HG03378 (cell line): ENCODE measurements around the gene SCRT2.

ENCODE experiments used
- ATAC-seq: cut with Tn5 transposase; IDR thresholded peaks from one replicate; pipeline ENCODE4 v1.9.1; 2021; ENCODE audit warnings: mild to moderate bottlenecking, moderate library complexity; ENCODE audit not compliant: unreplicated experiment

SCRT2 gene

GRCh38 chr20:635028-635892 lies 40.3 kb downstream of the SCRT2 start:
- ATAC-seq = no peak

GRCh38 chr20:634148-634925 lies 41.3 kb downstream of the SCRT2 start:
- no peak for ATAC-seq

DNA sequence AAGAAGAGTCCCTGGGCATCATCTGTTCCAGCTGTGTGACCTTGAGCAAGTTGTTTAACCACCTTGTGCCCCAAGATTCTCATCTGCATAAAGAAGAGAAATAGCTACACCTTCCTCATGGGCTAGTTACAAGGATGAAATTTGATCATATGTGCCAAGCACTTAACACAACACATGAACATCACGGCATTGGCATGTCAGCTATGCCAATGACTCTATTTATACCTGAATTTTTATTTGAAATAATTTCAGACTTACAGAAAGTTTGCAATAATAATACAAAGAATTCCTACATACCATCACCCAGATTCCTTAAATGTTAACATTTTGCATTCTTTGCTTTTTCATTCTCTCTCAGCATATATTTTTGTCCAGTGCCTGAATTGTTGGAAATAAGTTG lies 44.5 kb downstream of the SCRT2 start:
- ATAC-seq = no peak

GRCh38 chr20:626579-626978 lies 49.0 kb downstream of the SCRT2 start:
- ATAC-seq = no peak

DNA sequence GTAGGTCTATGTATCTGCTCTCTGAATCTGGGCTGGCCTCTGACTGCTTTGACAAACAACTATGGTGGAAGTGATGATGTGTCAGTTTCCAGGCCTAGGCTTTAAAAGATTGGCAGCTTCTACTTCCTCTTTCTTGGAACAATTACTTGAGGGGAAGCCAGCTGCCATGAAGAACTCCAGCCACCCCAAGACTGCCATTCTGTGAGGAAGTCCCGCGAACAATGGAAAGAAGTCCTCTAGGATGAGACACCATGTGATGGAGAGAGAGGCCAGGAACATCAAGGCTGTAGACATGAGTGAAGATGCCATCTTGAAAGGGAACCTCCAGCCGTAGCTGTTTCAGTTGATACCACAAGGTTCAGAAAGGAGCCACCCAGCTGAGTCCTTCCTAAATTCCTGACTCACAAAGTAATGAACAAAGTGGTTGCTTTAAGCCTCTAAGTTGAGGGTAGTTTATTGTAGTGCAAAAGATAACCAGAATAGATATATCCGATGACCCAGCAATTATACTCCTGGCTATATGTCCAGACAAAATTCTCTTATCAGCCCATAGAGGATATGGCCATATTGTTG lies 50.2 kb downstream of the SCRT2 start:
- no peak for ATAC-seq

- ATAC-seq = no peak
Measured at GRCh38 chr20:623704-624103, 51.9 kb downstream of the SCRT2 start.

- no peak for ATAC-seq
Measured at GRCh38 chr20:623021-623420, 52.6 kb downstream of the SCRT2 start.

DNA sequence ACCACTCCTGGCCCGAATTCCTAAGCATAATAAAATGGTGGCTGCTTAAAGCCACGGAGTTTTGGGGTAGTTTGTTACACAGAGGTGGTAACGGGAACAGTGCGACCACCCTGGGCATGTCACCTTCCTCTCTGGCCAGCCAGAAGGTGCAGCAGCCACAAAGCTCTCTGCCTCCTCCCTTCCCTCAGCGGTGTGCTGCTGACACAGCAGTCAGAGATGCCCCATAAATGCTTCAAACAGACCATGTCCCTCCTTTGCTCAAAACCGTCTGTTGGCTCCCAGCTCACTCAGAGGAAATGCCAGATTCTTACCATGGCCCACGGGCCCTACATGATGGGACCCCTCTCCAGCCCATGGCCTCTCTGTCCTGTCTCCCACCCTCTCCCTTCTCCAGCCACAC lies 53.4 kb downstream of the SCRT2 start:
- no peak for ATAC-seq

DNA sequence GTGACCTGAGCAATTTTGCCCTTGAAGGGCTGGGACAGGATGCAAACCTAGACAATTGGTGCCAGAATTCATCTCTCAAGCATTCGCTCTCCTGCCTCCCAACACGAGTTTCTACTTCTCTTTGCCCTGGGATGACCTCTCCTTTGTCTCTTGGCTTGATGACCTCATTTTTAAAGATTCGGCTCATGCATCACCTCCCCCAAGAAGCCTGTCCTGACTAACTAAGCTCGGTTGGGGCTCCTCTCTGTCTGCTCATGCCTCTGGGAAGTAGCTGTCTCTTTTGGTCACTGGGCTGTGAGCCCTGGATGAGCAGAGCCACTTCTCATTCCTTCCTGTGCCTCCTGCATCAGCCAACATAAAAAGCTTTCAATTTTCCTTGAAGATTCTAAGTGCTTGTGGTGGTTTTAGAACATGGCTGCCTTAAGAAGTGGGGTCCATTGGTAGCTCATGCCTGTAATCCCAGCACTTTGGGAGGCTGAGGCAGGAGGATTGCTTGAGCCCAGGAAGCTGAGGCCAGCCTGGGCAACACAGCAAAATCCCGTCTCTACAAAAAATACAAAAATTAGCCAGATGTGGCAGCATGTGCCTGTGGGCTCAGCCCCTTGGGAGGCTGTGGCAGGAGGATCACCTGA lies 54.4 kb downstream of the SCRT2 start:
- ATAC-seq = no peak

GRCh38 chr20:620246-620645 lies 55.4 kb downstream of the SCRT2 start:
- ATAC-seq = no peak

DNA sequence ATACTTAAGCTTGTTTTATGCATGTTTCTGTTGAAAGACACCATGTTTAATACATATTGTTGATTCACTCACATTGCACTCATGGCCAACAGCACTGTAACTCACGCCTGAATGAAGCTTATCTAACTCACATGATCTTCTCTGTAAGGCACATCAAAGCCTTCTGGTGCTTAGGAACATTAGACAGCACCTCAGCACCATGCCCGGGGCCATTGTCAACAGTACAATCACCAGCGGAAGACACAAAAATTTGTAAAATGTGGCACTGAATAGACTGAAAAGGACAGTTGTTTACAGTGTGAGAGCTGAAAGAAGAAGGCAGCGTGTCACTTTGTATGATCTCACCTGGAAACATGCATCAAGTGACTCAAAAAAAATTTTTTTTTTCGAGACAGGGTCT lies 56.6 kb downstream of the SCRT2 start:
- no peak for ATAC-seq

DNA sequence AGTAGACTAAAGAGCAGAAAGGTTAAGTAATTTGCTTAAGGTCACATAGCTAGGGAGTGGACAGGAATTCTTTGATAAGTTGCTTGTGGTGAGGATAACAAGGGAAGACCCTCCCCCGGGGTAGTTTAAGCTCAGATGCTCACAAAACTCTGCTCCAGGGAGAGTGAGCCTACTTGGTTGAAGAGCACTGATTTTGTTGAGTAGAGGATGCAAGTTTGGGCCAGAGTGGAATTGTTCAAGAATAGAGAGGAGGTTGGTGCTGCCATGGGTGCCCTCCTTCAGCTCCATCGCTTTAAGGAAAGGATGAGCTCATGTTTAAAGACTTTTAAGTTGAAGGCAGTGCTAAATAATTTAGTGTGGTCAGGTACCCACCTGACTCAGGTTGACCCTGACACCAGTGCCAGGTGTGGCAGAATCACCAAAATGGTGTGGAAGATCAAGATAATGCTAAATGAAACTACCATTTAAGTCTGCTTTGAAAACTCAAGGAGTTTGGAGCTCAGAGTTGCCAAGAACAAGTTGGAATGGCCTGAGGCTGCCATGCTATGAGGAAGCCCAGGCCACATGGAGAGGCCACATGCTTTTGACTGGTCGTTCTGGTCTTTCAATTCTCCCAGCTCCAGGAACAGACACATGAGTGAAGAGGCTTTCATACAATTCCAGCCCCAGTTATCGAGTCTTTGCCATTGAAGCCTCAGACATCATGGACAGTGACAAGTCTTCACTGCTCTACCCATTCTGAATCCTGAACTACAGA lies 57.5 kb downstream of the SCRT2 start:
- ATAC-seq = no peak

DNA sequence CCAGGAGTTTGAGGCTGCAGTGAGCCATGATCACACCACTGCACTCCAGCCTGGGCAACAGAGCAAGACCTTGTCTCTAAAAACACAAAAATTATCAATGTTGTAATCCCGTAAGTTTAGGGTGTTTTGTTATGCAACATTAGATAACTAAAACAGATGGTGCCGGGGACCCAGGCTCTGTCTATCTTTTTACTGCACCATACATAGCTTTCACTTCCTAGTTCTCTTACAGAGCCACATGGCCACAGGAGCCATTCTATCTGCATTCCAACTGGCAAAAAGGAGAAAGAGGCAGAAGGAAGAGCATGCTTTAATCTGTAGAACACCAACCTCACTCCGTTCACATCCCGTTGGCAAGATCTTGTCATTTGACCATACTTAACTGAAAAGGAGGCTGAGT lies 60.1 kb downstream of the SCRT2 start:
- no peak for ATAC-seq

GRCh38 chr20:611843-612185 lies 63.8 kb downstream of the SCRT2 start:
- ATAC-seq = no peak
